Loucy (cell line): ENCODE data around the gene FNDC3A.
"Not testable (repeated sequence)": the region's sequence is repeated elsewhere in the genome, so short reads cannot be mapped to it uniquely, and the experiment has no call there.

Experiments
- H2AFZ ChIP-seq: fragments of 200-600 bp; sonication (generic); 2 replicates; pipeline ENCODE4 v1.6.0; 2016; ENCODE audit warnings: antibody characterized with exemption, mild to moderate bottlenecking, low read length, moderate library complexity
- H3F3A ChIP-seq: fragments of 200-600 bp; 2 replicates; pipeline ENCODE4 v1.6.0; 2016; ENCODE audit warnings: antibody characterized with exemption, low read depth, mild to moderate bottlenecking
- H3K27me3 ChIP-seq: fragments of 200-600 bp; sonication (generic); 2 replicates; pipeline ENCODE4 v1.6.1; 2014; ENCODE audit warnings: low read length, mild to moderate bottlenecking; ENCODE audit not compliant: insufficient read depth, poor library complexity, severe bottlenecking
- H3K36me3 ChIP-seq: fragments of 200-600 bp; sonication (generic); 2 replicates; pipeline ENCODE4 v1.6.1; 2016; ENCODE audit warnings: low read length; ENCODE audit not compliant: insufficient read depth
- H3K4me1 ChIP-seq: fragments of 200-600 bp; sonication (generic); 2 replicates; pipeline ENCODE4 v1.5.1; 2014; ENCODE audit warnings: low read length, mild to moderate bottlenecking; ENCODE audit not compliant: insufficient read depth, poor library complexity, severe bottlenecking
- H3K4me2 ChIP-seq: fragments of 200-600 bp; sonication (generic); 2 replicates; pipeline ENCODE4 v1.6.0; 2014; ENCODE audit warnings: antibody characterized with exemption, low read length, low read depth, mild to moderate bottlenecking; ENCODE audit not compliant: poor library complexity, severe bottlenecking
- H3K4me3 ChIP-seq: fragments of 200-600 bp; sonication (generic); 2 replicates; pipeline ENCODE4 v1.5.1; 2014; ENCODE audit warnings: low read length, mild to moderate bottlenecking, mixed read lengths; ENCODE audit not compliant: poor library complexity, severe bottlenecking
- H3K79me2 ChIP-seq: fragments of 200-600 bp; sonication (generic); 2 replicates; pipeline ENCODE4 v1.6.1; 2014; ENCODE audit warnings: low read length; ENCODE audit not compliant: insufficient read depth
- H3K9ac ChIP-seq: fragments of 200-600 bp; sonication (generic); 2 replicates; pipeline ENCODE4 v1.6.0; 2014; ENCODE audit warnings: mild to moderate bottlenecking, low read depth, low read length, moderate library complexity; ENCODE audit not compliant: poor library complexity, severe bottlenecking
- H3K9me2 ChIP-seq: fragments of 200-600 bp; sonication (generic); replicated peaks from 2 replicates; pipeline ENCODE4 v1.6.1; 2016; ENCODE audit warnings: low read depth, low read length, mixed read lengths
- H3K9me3 ChIP-seq: fragments of 200-600 bp; sonication (generic); 2 replicates; pipeline ENCODE4 v1.6.1; 2014; ENCODE audit warnings: mild to moderate bottlenecking, antibody characterized with exemption, low read length, low read depth; ENCODE audit not compliant: insufficient read depth
- H4K20me1 ChIP-seq: fragments of 200-600 bp; sonication (generic); 2 replicates; pipeline ENCODE4 v1.6.0; 2014; ENCODE audit warnings: antibody characterized with exemption, low read length, mild to moderate bottlenecking; ENCODE audit not compliant: insufficient read depth, poor library complexity, severe bottlenecking
- EZH2phosphoT487 ChIP-seq: fragments of 200-600 bp; IDR thresholded peaks from 2 replicates; pipeline ENCODE4 v1.6.1; 2018; ENCODE audit warnings: antibody characterized with exemption, mild to moderate bottlenecking, moderate library complexity, borderline replicate concordance
- TF ChIP-seq, protein P1 (sequence below): fragments of 200-600 bp; sonication (generic); conservative IDR thresholded peaks from 2 replicates; pipeline ENCODE4 v1.5.1; 2014; ENCODE audit warnings: mild to moderate bottlenecking, antibody characterized with exemption, low read length

The FNDC3A gene

DNA sequence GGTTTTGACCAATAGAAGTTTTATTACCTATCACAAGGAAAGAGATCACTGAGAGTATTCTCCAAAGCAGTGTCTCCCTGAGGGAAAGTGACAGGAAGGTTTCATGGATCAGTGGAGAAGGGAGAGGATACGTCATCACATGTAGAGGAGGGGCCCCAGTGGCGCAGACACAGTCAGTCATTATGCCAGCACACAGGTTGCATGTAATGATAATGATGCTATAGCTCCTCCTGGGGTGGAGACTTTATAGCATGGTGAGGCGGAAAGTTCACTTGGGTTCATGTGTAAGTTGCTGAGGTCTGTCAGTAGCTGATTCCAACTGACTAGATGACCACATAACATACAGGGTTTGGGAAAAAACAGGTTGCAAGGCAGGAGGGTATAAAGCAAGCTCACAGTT lies 88.8 kb downstream of the FNDC3A start:
- no peaks in the 10 kb centered on the region for H4K20me1 ChIP-seq
- H3K79me2 ChIP-seq: 0 out of 2 replicates have a peak, but pooled peaks cover 3% of the 10 kb centered on the region
- no peak overlapping the region for H3K4me3 ChIP-seq
- peaks cover 2% of the 10 kb centered on the region; the same call in 1 of the 2 replicates for H3K36me3 ChIP-seq
- H2AFZ ChIP-seq: no peak overlapping the region
- no peaks in the 10 kb centered on the region for H3K9me2 ChIP-seq
- no peaks in the 10 kb centered on the region for H3F3A ChIP-seq
- H3K4me2 ChIP-seq: no peak overlapping the region
- no peak for TF ChIP-seq EZH2phosphoT487
- TF ChIP-seq, protein P1, sequence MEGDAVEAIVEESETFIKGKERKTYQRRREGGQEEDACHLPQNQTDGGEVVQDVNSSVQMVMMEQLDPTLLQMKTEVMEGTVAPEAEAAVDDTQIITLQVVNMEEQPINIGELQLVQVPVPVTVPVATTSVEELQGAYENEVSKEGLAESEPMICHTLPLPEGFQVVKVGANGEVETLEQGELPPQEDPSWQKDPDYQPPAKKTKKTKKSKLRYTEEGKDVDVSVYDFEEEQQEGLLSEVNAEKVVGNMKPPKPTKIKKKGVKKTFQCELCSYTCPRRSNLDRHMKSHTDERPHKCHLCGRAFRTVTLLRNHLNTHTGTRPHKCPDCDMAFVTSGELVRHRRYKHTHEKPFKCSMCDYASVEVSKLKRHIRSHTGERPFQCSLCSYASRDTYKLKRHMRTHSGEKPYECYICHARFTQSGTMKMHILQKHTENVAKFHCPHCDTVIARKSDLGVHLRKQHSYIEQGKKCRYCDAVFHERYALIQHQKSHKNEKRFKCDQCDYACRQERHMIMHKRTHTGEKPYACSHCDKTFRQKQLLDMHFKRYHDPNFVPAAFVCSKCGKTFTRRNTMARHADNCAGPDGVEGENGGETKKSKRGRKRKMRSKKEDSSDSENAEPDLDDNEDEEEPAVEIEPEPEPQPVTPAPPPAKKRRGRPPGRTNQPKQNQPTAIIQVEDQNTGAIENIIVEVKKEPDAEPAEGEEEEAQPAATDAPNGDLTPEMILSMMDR: no peak
- no peaks in the 10 kb centered on the region for H3K9me3 ChIP-seq
- peaks cover 5% of the 10 kb centered on the region for H3K4me1 ChIP-seq
- H3K9ac ChIP-seq: no peak overlapping the region
- H3K27me3 ChIP-seq: no peaks in the 10 kb centered on the region

DNA sequence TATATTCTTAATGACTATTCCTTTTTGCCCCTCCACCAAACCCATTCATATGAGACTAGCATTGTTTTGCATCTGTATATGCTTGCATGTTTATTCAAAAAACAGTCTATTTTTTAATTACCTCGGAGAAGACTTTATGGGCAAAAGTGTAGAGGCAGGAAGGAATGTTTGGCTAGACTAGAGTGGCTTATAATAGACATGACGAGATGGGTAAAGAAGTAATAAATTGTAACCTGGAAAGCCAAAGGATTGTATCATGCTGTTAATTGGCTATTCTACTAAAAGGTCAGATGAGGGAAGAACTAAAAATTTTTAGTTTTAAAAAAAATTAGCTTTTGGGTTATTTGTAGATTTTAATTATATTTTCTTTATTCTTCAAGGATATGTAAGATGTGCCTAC lies 91.1 kb downstream of the FNDC3A start:
- H3K4me1 ChIP-seq: peaks cover 5% of the 10 kb centered on the region
- H3K79me2 ChIP-seq: 0 out of 2 replicates have a peak, but pooled peaks cover 3% of the 10 kb centered on the region
- no peak overlapping the region for H3K9ac ChIP-seq
- H3K4me3 ChIP-seq: no peak overlapping the region
- H3K9me2 ChIP-seq: no peaks in the 10 kb centered on the region
- H3K36me3 ChIP-seq: peaks cover 2% of the 10 kb centered on the region; the same call in 1 of the 2 replicates
- H3F3A ChIP-seq: no peaks in the 10 kb centered on the region
- no peak overlapping the region for H3K4me2 ChIP-seq
- H3K9me3 ChIP-seq: no peaks in the 10 kb centered on the region
- no peaks in the 10 kb centered on the region for H4K20me1 ChIP-seq
- no peak overlapping the region for H2AFZ ChIP-seq
- TF ChIP-seq EZH2phosphoT487: no peak
- TF ChIP-seq, protein P1: no peak
- no peaks in the 10 kb centered on the region for H3K27me3 ChIP-seq

DNA sequence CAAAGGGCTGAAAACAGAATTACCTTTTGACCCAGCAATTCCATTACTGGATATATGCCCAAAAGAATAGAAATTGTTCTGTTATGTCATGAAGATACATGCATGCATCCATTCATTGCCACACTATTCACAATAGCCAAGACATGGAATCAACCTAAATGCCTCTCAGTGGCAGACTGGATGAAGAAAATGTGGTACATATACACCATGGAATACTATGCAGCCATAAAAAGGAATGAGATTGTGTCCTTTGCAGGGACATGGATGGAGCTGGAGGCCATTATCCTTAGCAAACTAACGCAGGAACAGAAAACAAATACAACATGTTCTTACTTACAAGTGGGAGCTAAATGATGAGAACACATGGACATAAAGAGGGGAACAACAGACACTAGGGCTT lies 92.8 kb downstream of the FNDC3A start:
- H3K36me3 ChIP-seq, H3F3A ChIP-seq, H3K9ac ChIP-seq, H3K9me2 ChIP-seq, H3K9me3 ChIP-seq, H3K79me2 ChIP-seq, H4K20me1 ChIP-seq, H3K4me1 ChIP-seq, H2AFZ ChIP-seq, H3K27me3 ChIP-seq, H3K4me2 ChIP-seq, H3K4me3 ChIP-seq: not testable (repeated sequence)

DNA sequence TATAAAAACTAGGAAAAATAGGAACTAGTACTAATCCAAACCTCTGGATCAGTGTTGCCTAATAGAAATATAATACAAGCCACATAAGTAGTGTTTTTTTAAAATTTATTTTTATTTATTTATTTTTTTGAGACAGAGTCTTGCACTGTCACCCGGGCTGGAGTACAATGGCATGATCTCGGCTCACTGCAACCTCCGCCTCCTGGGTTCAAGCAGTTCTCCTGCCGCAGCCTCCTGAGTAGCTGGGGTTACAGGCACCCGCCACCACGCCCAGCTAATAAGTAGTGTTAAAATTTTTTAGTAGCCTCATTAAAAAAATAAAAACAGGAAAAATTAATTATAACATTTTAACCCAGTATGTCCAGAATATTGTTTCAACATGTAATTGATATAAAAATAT lies 94.3 kb downstream of the FNDC3A start:
- H3K36me3 ChIP-seq, H3K79me2 ChIP-seq, H3K9me2 ChIP-seq, H4K20me1 ChIP-seq, H3F3A ChIP-seq, H3K9ac ChIP-seq, H3K27me3 ChIP-seq, H3K4me2 ChIP-seq, H3K4me3 ChIP-seq, H3K4me1 ChIP-seq, H2AFZ ChIP-seq, H3K9me3 ChIP-seq: not testable (repeated sequence)
